Sigmoid colon (tissue), 7 donors: ENCODE data around the gene OR8D2. TPM values are rescaled to one million over a fixed set of nuclear protein-coding genes. Genes with fewer than 3 reads are reported as not detected.

ENCODE experiments used
- DNase-seq: peaks from one replicate; pipeline ENCODE4 v3.0.0-alpha.2; 2019
- H3K27ac ChIP-seq, 4 donors: fragments of 200-600 bp; sonication (generic); one replicate each; pipeline ENCODE4 v1.5.1; 2016 to 2019; ENCODE audit warnings: mild to moderate bottlenecking in 1 of 4
- H3K27me3 ChIP-seq, 3 donors: fragments of 200-600 bp; sonication (generic); one replicate each; pipeline ENCODE4 v1.5.1; 2019; ENCODE audit warnings: mild to moderate bottlenecking in 1 of 3
- H3K36me3 ChIP-seq, 4 donors: fragments of 200-600 bp; sonication (generic); one replicate each; pipeline ENCODE4 v1.5.1; 2016 to 2019
- H3K4me1 ChIP-seq, 4 donors: fragments of 200-600 bp; sonication (generic); one replicate each; pipeline ENCODE4 v1.5.1; 2017 to 2019
- H3K4me3 ChIP-seq, 4 donors: fragments of 200-600 bp; sonication (generic); one replicate each; pipeline ENCODE4 v1.5.1; 2017 to 2019; ENCODE audit warnings: mild to moderate bottlenecking in 2 of 4, moderate library complexity in 1 of 4
- H3K9me3 ChIP-seq, 4 donors: fragments of 200-600 bp in 3 of 4; sonication (generic) in 3 of 4; one replicate each; pipeline versions ENCODE4 v1.5.1 to v1.6.1; 2013 to 2019
- EP300 ChIP-seq, 4 donors: sonication (generic); formaldehyde crosslinking; IDR thresholded peaks; one replicate each; pipeline ENCODE4 v1.6.1; 2017; ENCODE audit warnings: antibody characterized with exemption in 4 of 4
- POLR2A ChIP-seq, 2 donors: fragments of 450-650 bp; IDR thresholded peaks; one replicate each; pipeline ENCODE4 v1.6.1; 2016; ENCODE audit warnings: antibody characterized with exemption in 2 of 2, mild to moderate bottlenecking in 2 of 2, moderate library complexity in 2 of 2
- POLR2AphosphoS5 ChIP-seq, 4 donors: sonication (generic); formaldehyde crosslinking; IDR thresholded peaks; one replicate each; pipeline ENCODE4 v1.6.1; 2017; ENCODE audit warnings: antibody characterized with exemption in 4 of 4
- WGBS, 2 donors: extraction: QIAGEN DNeasy Blood & Tissue Kit; methylation state at CpG; one replicate each; pipeline ENCODE4 v1.1.7; 2013; 5-methylcytosine and 5-hydroxymethylcytosine counted together
- intact Hi-C: fragments of 100-400 bp; cut with DNase I; formaldehyde crosslinking; loops from one replicate; pipeline ENCODE4 v1.15.1; 2023
- polyA plus RNA-seq, 3 donors: library from polyadenylated mRNA; stranded (reverse); fragments of 200-250 nt; gene quantifications; one replicate each; pipeline ENCODE4 v1.2.3, GENCODE V29; 2013
- total RNA-seq, 4 donors: library from RNA; depleted of rRNA; stranded (reverse); fragments of >200 nt; gene quantifications; one replicate each; pipeline ENCODE4 v1.1.0, GENCODE V29; 2016
- TF ChIP-seq, protein P1 (sequence below), 4 experiments: fragments of 450-650 bp in 3 of 4; fragments of 200-600 bp in 1 of 4; IDR thresholded peaks; one replicate each; pipeline ENCODE4 v1.5.1; 2016 to 2019; ENCODE audit warnings: antibody characterized with exemption in 4 of 4, mild to moderate bottlenecking in 3 of 4, moderate library complexity in 2 of 4
- donor health status: healthy with polysubstance abuse.
- donor health status: Bipolar disorder and iron deficiency.
- donor health status: healthy.

Gene OR8D2
- total and polyA plus RNA-seq, 7 donors, result not detected

DNA sequence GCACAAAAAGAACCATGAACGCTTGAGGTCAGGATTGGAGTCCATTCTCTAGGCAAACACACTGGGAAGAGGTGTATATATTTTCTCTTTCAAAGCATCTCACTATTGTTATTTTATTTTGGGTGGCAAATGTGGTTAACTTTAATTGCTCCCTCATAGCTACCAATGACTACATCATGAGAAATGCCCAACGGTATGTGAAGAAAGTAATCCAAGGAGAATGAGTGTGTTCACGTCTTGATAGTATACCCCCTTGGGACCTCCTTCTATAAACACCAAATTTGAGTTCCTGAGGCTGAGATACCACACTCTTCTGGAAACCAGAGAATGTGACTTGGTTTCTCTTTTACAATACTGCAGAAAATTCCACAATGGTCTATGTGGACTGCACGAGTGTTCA is 22.1 kb downstream of the OR8D2 start:
- Histone ChIP-seq H3K36me3 (no peaks in the 10 kb centered on the region), H3K4me1 (no peaks in the 10 kb centered on the region), H3K4me3 (no peak overlapping the region), H3K27ac (no peak overlapping the region), H3K27me3 (no peaks in the 10 kb centered on the region), H3K9me3 (no peaks in the 10 kb centered on the region)
- intact Hi-C loops, result no loop called here
- TF ChIP-seq POLR2A (IDR thresholded peaks at IDR 0.05) (no peak), EP300 (IDR thresholded peaks at IDR 0.05) (no peak), POLR2AphosphoS5 (IDR thresholded peaks at IDR 0.05) (no peak)
- TF ChIP-seq, protein P1, sequence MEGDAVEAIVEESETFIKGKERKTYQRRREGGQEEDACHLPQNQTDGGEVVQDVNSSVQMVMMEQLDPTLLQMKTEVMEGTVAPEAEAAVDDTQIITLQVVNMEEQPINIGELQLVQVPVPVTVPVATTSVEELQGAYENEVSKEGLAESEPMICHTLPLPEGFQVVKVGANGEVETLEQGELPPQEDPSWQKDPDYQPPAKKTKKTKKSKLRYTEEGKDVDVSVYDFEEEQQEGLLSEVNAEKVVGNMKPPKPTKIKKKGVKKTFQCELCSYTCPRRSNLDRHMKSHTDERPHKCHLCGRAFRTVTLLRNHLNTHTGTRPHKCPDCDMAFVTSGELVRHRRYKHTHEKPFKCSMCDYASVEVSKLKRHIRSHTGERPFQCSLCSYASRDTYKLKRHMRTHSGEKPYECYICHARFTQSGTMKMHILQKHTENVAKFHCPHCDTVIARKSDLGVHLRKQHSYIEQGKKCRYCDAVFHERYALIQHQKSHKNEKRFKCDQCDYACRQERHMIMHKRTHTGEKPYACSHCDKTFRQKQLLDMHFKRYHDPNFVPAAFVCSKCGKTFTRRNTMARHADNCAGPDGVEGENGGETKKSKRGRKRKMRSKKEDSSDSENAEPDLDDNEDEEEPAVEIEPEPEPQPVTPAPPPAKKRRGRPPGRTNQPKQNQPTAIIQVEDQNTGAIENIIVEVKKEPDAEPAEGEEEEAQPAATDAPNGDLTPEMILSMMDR (IDR thresholded peaks at IDR 0.05), result no peak
- no peak for DNase-seq
- WGBS, 2 donors, result 82 to 85% methylated on average over 4 of the region's 4 CpGs

GRCh38 chr11:124296016-124296415 is 24.0 kb downstream of the OR8D2 start:
- Histone ChIP-seq H3K4me1 (no peaks in the 10 kb centered on the region), H3K9me3 (no peaks in the 10 kb centered on the region), H3K4me3 (no peak overlapping the region), H3K27me3 (no peaks in the 10 kb centered on the region), H3K27ac (no peak overlapping the region), H3K36me3 (no peaks in the 10 kb centered on the region)
- TF ChIP-seq, protein P1 (IDR thresholded peaks at IDR 0.05), result no peak
- TF ChIP-seq POLR2A (IDR thresholded peaks at IDR 0.05) (no peak), POLR2AphosphoS5 (IDR thresholded peaks at IDR 0.05) (no peak)
- DNase-seq, result no peak
- intact Hi-C loops, result no loop called here

DNA sequence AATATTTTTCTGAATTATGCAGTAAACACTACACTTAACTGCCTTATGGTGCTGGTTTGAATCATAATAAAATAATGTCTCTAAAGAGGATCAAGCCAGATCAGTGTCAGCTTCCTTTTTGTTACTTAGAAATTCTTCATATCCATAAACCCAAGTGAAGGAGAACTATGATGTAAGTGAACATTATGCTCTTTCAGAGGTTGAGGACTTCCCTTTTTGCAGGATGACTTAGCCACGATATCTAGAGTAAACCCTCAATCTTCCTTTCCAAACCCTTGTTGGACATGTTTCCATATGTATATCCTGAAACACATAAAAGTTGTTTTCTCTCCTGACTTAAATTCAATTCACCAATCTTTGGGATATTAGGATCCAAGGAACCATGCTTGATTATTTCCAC is 25.3 kb downstream of the OR8D2 start:
- WGBS, 2 donors, result 45 to 68% methylated on average over 1 of the region's 1 CpG
- Histone ChIP-seq H3K4me1 (no peaks in the 10 kb centered on the region), H3K4me3 (no peak overlapping the region), H3K27me3 (no peaks in the 10 kb centered on the region), H3K9me3 (no peaks in the 10 kb centered on the region), H3K27ac (no peak overlapping the region), H3K36me3 (no peaks in the 10 kb centered on the region)
- TF ChIP-seq POLR2A (IDR thresholded peaks at IDR 0.05), result no peak
- TF ChIP-seq POLR2AphosphoS5 (IDR thresholded peaks at IDR 0.05), result no peak
- TF ChIP-seq, protein P1 (IDR thresholded peaks at IDR 0.05), result no peak
- DNase-seq, result no peak
- intact Hi-C loops, result no loop called here

GRCh38 chr11:124285610-124286344 is 34.2 kb downstream of the OR8D2 start:
- no peaks in the 10 kb centered on the region for H3K4me1 ChIP-seq
- H3K27me3 ChIP-seq, result no peaks in the 10 kb centered on the region
- 53 to 63% methylated on average over 3 of the region's 3 CpGs for WGBS, 2 donors
- DNase-seq, result no peak
- no peaks in the 10 kb centered on the region for H3K36me3 ChIP-seq
- no peak overlapping the region for H3K4me3 ChIP-seq
- intact Hi-C loops, result no loop called here
- peaks cover 0 to 2% (median 0%) of the 10 kb centered on the region in 4 donors for H3K9me3 ChIP-seq
- TF ChIP-seq EP300 (IDR thresholded peaks at IDR 0.05) (no peak), POLR2AphosphoS5 (IDR thresholded peaks at IDR 0.05) (no peak), POLR2A (IDR thresholded peaks at IDR 0.05) (no peak)
- TF ChIP-seq, protein P1 (IDR thresholded peaks at IDR 0.05), result no peak
- H3K27ac ChIP-seq, result no peak overlapping the region

DNA sequence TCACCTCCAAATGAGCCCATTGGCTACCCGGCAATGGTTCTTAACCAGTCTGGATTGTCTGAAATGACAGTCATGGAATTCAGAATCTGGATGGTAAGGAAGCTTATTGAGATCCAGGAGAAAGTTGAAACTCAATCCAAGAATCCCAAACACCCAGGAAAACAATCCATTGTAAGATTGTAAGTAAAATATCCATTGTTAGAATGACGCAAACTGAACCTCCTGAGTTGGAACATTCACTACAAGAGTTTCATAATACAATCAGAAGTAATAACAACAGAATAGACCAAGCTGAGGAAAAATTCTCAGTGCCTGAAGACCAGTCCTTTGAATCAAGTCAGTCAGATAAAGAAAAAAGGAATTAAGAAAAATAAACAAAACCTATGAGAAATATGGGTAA is 41.7 kb downstream of the OR8D2 start:
- H3K36me3 ChIP-seq, result no peaks in the 10 kb centered on the region
- intact Hi-C loops, result no loop called here

More for the DNA sequence above, 41.7 kb downstream of the OR8D2 start:
- no peak for DNase-seq
- Histone ChIP-seq H3K4me1 (no peaks in the 10 kb centered on the region), H3K4me3 (no peak overlapping the region), H3K27ac (no peak overlapping the region), H3K27me3 (no peaks in the 10 kb centered on the region), H3K9me3 (no peaks in the 10 kb centered on the region)
- TF ChIP-seq POLR2AphosphoS5 (IDR thresholded peaks at IDR 0.05), result no peak
- TF ChIP-seq, protein P1 (IDR thresholded peaks at IDR 0.05), result no peak
- TF ChIP-seq EP300 (IDR thresholded peaks at IDR 0.05), result no peak
- TF ChIP-seq POLR2A (IDR thresholded peaks at IDR 0.05), result no peak
- 65 to 91% methylated on average over 2 of the region's 2 CpGs for WGBS, 2 donors
